ENCODE measurements around the gene NOXA1. TPM values are rescaled to one million over a fixed set of nuclear protein-coding genes. Genes with fewer than 3 reads are reported as not detected.
"Not testable (repeated sequence)": the region's sequence is repeated elsewhere in the genome, so short reads cannot be mapped to it uniquely, and the experiment has no call there.

Gene NOXA1
- polyA plus RNA-seq, 3 donors, result 1.3 to 9.4 (median 1.6) TPM

DNA sequence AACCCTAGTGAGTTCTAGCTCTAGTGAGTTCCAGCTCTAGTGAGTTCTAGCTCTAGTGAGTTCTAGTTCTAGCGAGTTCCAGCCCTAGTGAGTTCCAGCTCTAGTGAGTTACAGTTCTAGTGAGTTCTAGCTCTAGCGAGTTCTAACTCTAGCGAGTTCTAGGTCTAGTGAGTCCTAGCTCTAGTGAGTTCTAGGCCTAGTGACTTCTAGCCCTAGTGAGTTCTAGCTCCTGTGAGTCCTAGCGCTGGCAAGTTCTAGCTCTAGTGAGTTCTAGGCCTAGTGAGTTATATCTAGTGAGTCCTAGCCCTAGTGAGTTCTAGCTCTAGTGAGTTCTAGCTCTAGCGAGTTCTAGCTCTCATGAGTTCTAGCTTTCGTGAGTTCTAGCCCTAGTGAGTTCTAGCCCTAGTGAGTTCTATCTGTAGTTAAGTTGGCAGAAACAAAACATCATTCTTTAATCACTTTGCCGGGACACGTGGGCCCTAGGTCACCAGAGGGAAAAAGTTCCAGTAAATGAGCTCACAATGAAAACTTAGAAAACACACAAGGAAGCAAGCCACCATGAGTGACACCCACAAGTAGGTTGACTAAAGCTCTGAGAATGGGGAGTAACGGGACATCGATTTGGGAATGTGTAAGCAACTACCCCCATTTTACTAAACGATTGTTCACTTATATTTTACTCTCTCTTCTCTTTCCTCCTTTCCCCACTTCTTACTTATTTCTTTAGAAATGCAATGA, 47.7 kb upstream of the NOXA1 start:
- TF ChIP-seq CTCF (IDR thresholded peaks at IDR 0.05), result no peak
- no peak overlapping the region for H3K27ac ChIP-seq (ENCODE audit: low read depth in 1 of 2, low read length in 2 of 2)
- H3K27me3 ChIP-seq (ENCODE audit: control insufficient read depth in 2 of 2, insufficient read depth in 2 of 2, low read length in 2 of 2), result no peaks in the 10 kb centered on the region
- H3K4me1 ChIP-seq (ENCODE audit: control insufficient read depth in 1 of 2, insufficient read depth in 2 of 2, low read length in 2 of 2), result no peaks in the 10 kb centered on the region
- no peaks in the 10 kb centered on the region for H3K36me3 ChIP-seq (replicated peaks in 1 of 2; ENCODE audit: control insufficient read depth in 1 of 2, insufficient read depth in 2 of 2, low read length in 2 of 2)
- no peak overlapping the region for H2AFZ ChIP-seq (ENCODE audit: insufficient read depth, low read depth, low read length, poor library complexity, severe bottlenecking)
- Mint-ChIP-seq H3K27ac (peak overlapping the region in 1 of 7 donors; percentile 50), H3K4me3 (no peak overlapping the region), H3K36me3 (peaks cover 0 to 4% of the 10 kb centered on the region in 2 donors), H3K27me3 (ENCODE audit: low read depth in 3 of 3) (peaks cover 0 to 4% (median 2%) of the 10 kb centered on the region in 3 donors), H3K9me3 (peaks cover 9 to 42% (median 24%) of the 10 kb centered on the region in 7 donors), H3K4me1 (no peaks in the 10 kb centered on the region)
- no peak overlapping the region for H3K4me3 ChIP-seq (replicated peaks in 1 of 3; ENCODE audit: low read depth in 2 of 3, low read length in 3 of 3)
- 98% methylated on average over 7 of the region's 11 CpGs for WGBS (ENCODE audit: insufficient coverage)
- no peaks in the 10 kb centered on the region for H3K79me2 ChIP-seq (ENCODE audit: insufficient read depth, low read length)
- intact Hi-C loops (cut with micrococcal nuclease), result no loop called here
- H4K20me1 ChIP-seq (ENCODE audit: insufficient read depth, low read length), result no peaks in the 10 kb centered on the region
- DNase-seq, result no peak
- H3K9ac ChIP-seq (ENCODE audit: insufficient read depth, low read length, poor library complexity, severe bottlenecking), result no peak overlapping the region
- H3K9me3 ChIP-seq (replicated peaks in 1 of 2; ENCODE audit: control insufficient read depth in 1 of 2, insufficient read depth in 1 of 2, low read length in 2 of 2), result peaks cover 13 to 35% of the 10 kb centered on the region in 2 donors
- no peak overlapping the region for H3K4me2 ChIP-seq (replicated peaks; ENCODE audit: extremely low read depth, low read length, poor library complexity, severe bottlenecking)

DNA sequence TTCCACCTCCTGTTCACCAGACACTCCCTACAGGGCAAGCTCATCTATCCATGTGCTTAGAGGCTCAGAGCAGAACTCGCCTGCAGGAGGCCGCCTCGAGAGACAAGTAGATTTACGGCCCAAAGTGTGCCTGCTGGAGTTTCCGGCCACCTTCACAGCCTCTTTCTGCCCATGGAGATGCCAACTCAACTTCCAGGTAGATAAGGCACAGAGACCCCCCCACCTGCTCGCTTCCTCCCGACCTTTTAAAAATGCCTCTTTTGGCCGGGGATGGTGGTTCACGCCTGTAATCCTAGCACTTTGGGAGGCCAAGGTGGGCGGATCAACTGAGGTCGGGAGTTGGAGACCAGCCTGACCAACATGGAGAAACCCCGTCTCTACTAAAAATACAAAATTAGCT, 46.8 kb upstream of the NOXA1 start:
- TF ChIP-seq CTCF (IDR thresholded peaks at IDR 0.05), result no peak
- WGBS (ENCODE audit: insufficient coverage), result 100% methylated on average over 5 of the region's 12 CpGs
- no peak overlapping the region for H3K27ac Mint-ChIP-seq
- peaks cover 13 to 35% of the 10 kb centered on the region in 2 donors for H3K9me3 ChIP-seq (replicated peaks in 1 of 2; ENCODE audit: control insufficient read depth in 1 of 2, insufficient read depth in 1 of 2, low read length in 2 of 2)
- H3K27me3 Mint-ChIP-seq (ENCODE audit: low read depth in 3 of 3), result peaks cover 0 to 4% (median 2%) of the 10 kb centered on the region in 3 donors
- H3K79me2 ChIP-seq (ENCODE audit: insufficient read depth, low read length), result no peaks in the 10 kb centered on the region
- no peaks in the 10 kb centered on the region for H3K4me1 ChIP-seq (ENCODE audit: control insufficient read depth in 1 of 2, insufficient read depth in 2 of 2, low read length in 2 of 2)
- no peak for DNase-seq
- H4K20me1 ChIP-seq (ENCODE audit: insufficient read depth, low read length), result no peaks in the 10 kb centered on the region
- H2AFZ ChIP-seq (ENCODE audit: insufficient read depth, low read depth, low read length, poor library complexity, severe bottlenecking), result no peak overlapping the region
- no peak overlapping the region for H3K4me3 Mint-ChIP-seq
- no peak overlapping the region for H3K9ac ChIP-seq (ENCODE audit: insufficient read depth, low read length, poor library complexity, severe bottlenecking)
- H3K4me2 ChIP-seq (replicated peaks; ENCODE audit: extremely low read depth, low read length, poor library complexity, severe bottlenecking), result no peak overlapping the region
- peaks cover 9 to 43% (median 24%) of the 10 kb centered on the region in 7 donors for H3K9me3 Mint-ChIP-seq
- no peak overlapping the region for H3K4me3 ChIP-seq (replicated peaks in 1 of 3; ENCODE audit: low read depth in 2 of 3, low read length in 3 of 3)
- H3K4me1 Mint-ChIP-seq, result no peaks in the 10 kb centered on the region
- H3K27me3 ChIP-seq (ENCODE audit: control insufficient read depth in 2 of 2, insufficient read depth in 2 of 2, low read length in 2 of 2), result no peaks in the 10 kb centered on the region
- intact Hi-C loops (cut with micrococcal nuclease), result no loop called here
- H3K27ac ChIP-seq (ENCODE audit: low read depth in 1 of 2, low read length in 2 of 2), result no peak overlapping the region
- no peaks in the 10 kb centered on the region for H3K36me3 ChIP-seq (replicated peaks in 1 of 2; ENCODE audit: control insufficient read depth in 1 of 2, insufficient read depth in 2 of 2, low read length in 2 of 2)
- H3K36me3 Mint-ChIP-seq, result peaks cover 0 to 4% of the 10 kb centered on the region in 2 donors

- H4K20me1 ChIP-seq (ENCODE audit: insufficient read depth, low read length); DNase-seq; H3K36me3 Mint-ChIP-seq; H2AFZ ChIP-seq (ENCODE audit: insufficient read depth, low read depth, low read length, poor library complexity, severe bottlenecking); H3K27me3 ChIP-seq (ENCODE audit: control insufficient read depth in 2 of 2, insufficient read depth in 2 of 2, low read length in 2 of 2); H3K9ac ChIP-seq (ENCODE audit: insufficient read depth, low read length, poor library complexity, severe bottlenecking); H3K79me2 ChIP-seq (ENCODE audit: insufficient read depth, low read length); H3K4me2 ChIP-seq (replicated peaks; ENCODE audit: extremely low read depth, low read length, poor library complexity, severe bottlenecking); H3K27ac ChIP-seq (ENCODE audit: low read depth in 1 of 2, low read length in 2 of 2); H3K36me3 ChIP-seq (replicated peaks in 1 of 2; ENCODE audit: control insufficient read depth in 1 of 2, insufficient read depth in 2 of 2, low read length in 2 of 2); H3K4me3 ChIP-seq (replicated peaks in 1 of 3; ENCODE audit: low read depth in 2 of 3, low read length in 3 of 3); H3K27me3 Mint-ChIP-seq (ENCODE audit: low read depth in 3 of 3); H3K4me1 ChIP-seq (ENCODE audit: control insufficient read depth in 1 of 2, insufficient read depth in 2 of 2, low read length in 2 of 2); H3K4me3 Mint-ChIP-seq; intact Hi-C loops (cut with micrococcal nuclease); H3K4me1 Mint-ChIP-seq: not testable (repeated sequence)
- H3K9me3 Mint-ChIP-seq, result peaks cover 9 to 45% (median 24%) of the 10 kb centered on the region in 7 donors
- peaks cover 13 to 35% of the 10 kb centered on the region in 2 donors for H3K9me3 ChIP-seq (replicated peaks in 1 of 2; ENCODE audit: control insufficient read depth in 1 of 2, insufficient read depth in 1 of 2, low read length in 2 of 2)
- peak overlapping the region in 1 of 7 donors; percentile 11 for H3K27ac Mint-ChIP-seq
- 98% methylated on average over 13 of the region's 37 CpGs for WGBS (ENCODE audit: insufficient coverage)
Measured at GRCh38 chr9:137378688-137379410, 44.3 kb upstream of the NOXA1 start.
